HG03095 (cell line): ENCODE measurements around the gene MRPL2.

ENCODE experiments used
- ATAC-seq: cut with Tn5 transposase; IDR thresholded peaks from one replicate; pipeline ENCODE4 v1.9.1; 2021; ENCODE audit warnings: moderate library complexity; ENCODE audit not compliant: unreplicated experiment

Gene MRPL2

GRCh38 chr6:43059168-43060033, at the start of gene MRPL2, which contains the start of gene KLC4:
Gene MRPL2, minus strand, starts transcription at chr6:43059434. Its CDS starts 53 bp downstream, at chr6:43059381.
Gene KLC4, plus strand, starts transcription at chr6:43059631. Its CDS starts 1,705 bp downstream, at chr6:43061336.
- ATAC-seq, result peak; percentile 86

- ATAC-seq, result no peak
Observed at GRCh38 chr6:43107344-43108062, 48.3 kb upstream of the MRPL2 start.

GRCh38 chr6:43105538-43106222, 46.4 kb upstream of the MRPL2 start:
- ATAC-seq, result no peak

GRCh38 chr6:43103253-43103876, 44.1 kb upstream of the MRPL2 start:
- no peak for ATAC-seq

GRCh38 chr6:43101497-43101896, 42.3 kb upstream of the MRPL2 start:
- ATAC-seq, result no peak

- ATAC-seq, result no peak
Observed at GRCh38 chr6:43097502-43097901, 38.3 kb upstream of the MRPL2 start.

GRCh38 chr6:43097098-43097489, 37.9 kb upstream of the MRPL2 start:
- ATAC-seq, result no peak

- no peak for ATAC-seq
Observed at GRCh38 chr6:43096451-43097097, 37.3 kb upstream of the MRPL2 start.

GRCh38 chr6:43095939-43096338, 36.7 kb upstream of the MRPL2 start:
- ATAC-seq, result no peak

- ATAC-seq, result no peak
Observed at GRCh38 chr6:43093436-43094289, 34.4 kb upstream of the MRPL2 start.

GRCh38 chr6:43092635-43093034, 33.4 kb upstream of the MRPL2 start:
- no peak for ATAC-seq

GRCh38 chr6:43091436-43091991, 32.3 kb upstream of the MRPL2 start:
- no peak for ATAC-seq

- ATAC-seq, result no peak
Observed at GRCh38 chr6:43091020-43091419, 31.8 kb upstream of the MRPL2 start.

GRCh38 chr6:43090559-43090956, 31.3 kb upstream of the MRPL2 start:
- no peak for ATAC-seq

- ATAC-seq, result no peak
Observed at GRCh38 chr6:43089874-43090558, 30.8 kb upstream of the MRPL2 start.

- ATAC-seq, result no peak
Observed at GRCh38 chr6:43089467-43089866, 30.2 kb upstream of the MRPL2 start.

- ATAC-seq, result no peak
Observed at GRCh38 chr6:43088654-43089056, 29.4 kb upstream of the MRPL2 start.

GRCh38 chr6:43086022-43086658, 26.9 kb upstream of the MRPL2 start:
- ATAC-seq, result no peak
